ENCODE measurements around the gene BHMT. TPM values are rescaled to one million over a fixed set of nuclear protein-coding genes. Genes with fewer than 3 reads are reported as not detected.

The BHMT gene
- polyA plus RNA-seq (2013, experiment 1 of 4) = 0.67 TPM
- 1.9 TPM for polyA plus RNA-seq (2013, experiment 2 of 4)
- polyA plus RNA-seq (2013, experiment 3 of 4) = 0.53 TPM
- 0.65 TPM for polyA plus RNA-seq (2013, experiment 4 of 4)

GRCh38 chr5:79111387-79111959 lies at the start of gene BHMT:
TSS of gene BHMT (plus strand) at chr5:79111809. CDS start at chr5:79111886, 77 bp downstream.
- H3K27me3 ChIP-seq (ENCODE audit: control insufficient read depth, insufficient read depth, low read length, poor library complexity, severe bottlenecking) = peaks cover 52% of the 10 kb centered on the region
- no peak within 1 kb of the TSS for H3K27ac ChIP-seq (ENCODE audit: insufficient read depth, low read depth, low read length, poor library complexity, severe bottlenecking)
- H3K4me3 ChIP-seq (ENCODE audit: insufficient read depth, low read depth, low read length) = peak within 1 kb of the TSS; percentile 31
- 20 to 21% methylated on average over 32 of the region's 32 CpGs for WGBS, 2 experiments
- H3K4me1 ChIP-seq (ENCODE audit: control insufficient read depth, insufficient read depth, low read length) = no peaks in the 10 kb centered on the region
- no peaks in the 10 kb centered on the region for H3K9me3 ChIP-seq (ENCODE audit: control insufficient read depth, low read length)
- no peaks in the 10 kb centered on the region for H3K36me3 ChIP-seq (ENCODE audit: control insufficient read depth, insufficient read depth, low read length)

DNA sequence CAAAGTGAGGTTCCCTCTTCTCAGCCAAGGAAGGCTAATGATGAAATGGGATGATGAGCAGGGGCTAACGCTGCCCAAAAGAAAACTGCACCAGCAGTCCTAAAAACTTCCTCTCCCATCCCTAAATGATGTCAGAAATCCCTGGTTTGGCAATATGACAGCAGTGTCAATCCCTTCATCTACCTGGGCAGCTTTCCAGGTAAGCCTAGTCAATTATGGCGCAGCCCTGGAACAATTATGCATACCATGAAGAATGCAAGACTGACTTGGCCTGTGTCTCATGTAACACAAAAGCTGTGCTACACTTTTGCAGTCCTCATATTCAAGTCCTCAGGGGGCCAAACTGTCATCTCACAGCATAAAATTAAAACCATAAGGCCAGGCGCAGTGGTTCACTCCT lies 49.2 kb upstream of the BHMT start:
- Histone ChIP-seq H3K9me3 (ENCODE audit: control insufficient read depth, low read length) (no peaks in the 10 kb centered on the region), H3K27me3 (ENCODE audit: control insufficient read depth, insufficient read depth, low read length, poor library complexity, severe bottlenecking) (no peaks in the 10 kb centered on the region), H3K36me3 (ENCODE audit: control insufficient read depth, insufficient read depth, low read length) (no peaks in the 10 kb centered on the region), H3K4me1 (ENCODE audit: control insufficient read depth, insufficient read depth, low read length) (no peaks in the 10 kb centered on the region), H3K27ac (ENCODE audit: insufficient read depth, low read depth, low read length, poor library complexity, severe bottlenecking) (no peak overlapping the region), H3K4me3 (ENCODE audit: insufficient read depth, low read depth, low read length) (no peak overlapping the region)
- 94% methylated on average over 3 of the region's 3 CpGs for WGBS, 2 experiments

DNA sequence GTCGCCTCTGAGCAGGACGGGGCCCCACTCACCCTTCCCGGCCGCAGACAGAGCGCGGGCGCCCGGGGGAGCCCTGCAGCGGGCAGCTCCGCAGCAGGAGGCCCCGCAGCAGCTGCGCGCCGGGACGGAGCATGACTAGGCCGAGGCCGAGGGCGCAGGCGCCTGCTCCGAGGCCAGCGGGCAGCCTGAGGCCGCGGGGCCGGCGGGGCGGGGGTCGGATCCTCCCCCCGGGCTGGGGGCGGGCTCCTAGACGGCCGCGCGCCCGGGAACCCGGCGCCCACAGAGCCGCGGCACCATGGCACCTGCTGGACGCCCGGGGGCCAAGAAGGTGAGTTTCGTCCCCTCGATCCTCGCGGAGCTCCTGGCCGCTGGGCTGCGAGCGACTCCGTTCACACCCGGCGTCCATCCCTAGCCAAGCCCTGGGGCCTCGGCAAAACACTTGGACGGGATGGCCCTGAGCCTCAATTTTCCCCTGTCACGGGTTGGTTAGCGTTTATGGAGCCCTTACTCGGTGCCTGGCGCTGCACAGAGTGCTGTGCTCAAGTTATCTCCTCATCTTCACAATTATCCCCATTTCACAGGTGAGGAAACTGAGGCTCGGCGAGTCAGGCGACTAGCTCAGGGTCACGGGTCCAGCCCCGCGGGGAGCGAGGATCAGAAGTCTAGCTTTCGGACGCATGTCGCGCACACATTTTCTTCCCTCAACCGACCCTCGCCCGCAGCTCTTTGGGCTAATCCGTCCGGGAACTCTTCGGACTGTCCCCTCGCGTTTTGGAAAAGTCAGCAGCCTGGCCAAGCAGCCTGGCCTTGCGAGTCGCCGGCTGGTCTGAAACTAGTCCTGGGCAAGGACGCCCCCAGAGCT lies 41.9 kb upstream of the BHMT start, which contains the start of the genes BHMT2 and DMGDH:
Gene BHMT2, plus strand, starts transcription at position 280 of the 862 bp plus-strand sequence. Its CDS starts 16 bp downstream, at position 296.
Gene DMGDH, minus strand, starts transcription at position 187 of the 862 bp plus-strand sequence. Its CDS starts 54 bp downstream, at position 133.
- Histone ChIP-seq H3K4me1 (ENCODE audit: control insufficient read depth, insufficient read depth, low read length) (no peaks in the 10 kb centered on the region), H3K36me3 (ENCODE audit: control insufficient read depth, insufficient read depth, low read length) (no peaks in the 10 kb centered on the region), H3K9me3 (ENCODE audit: control insufficient read depth, low read length) (no peaks in the 10 kb centered on the region), H3K4me3 (ENCODE audit: insufficient read depth, low read depth, low read length) (no peak within 1 kb of the TSS), H3K27ac (ENCODE audit: insufficient read depth, low read depth, low read length, poor library complexity, severe bottlenecking) (no peak within 1 kb of the TSS), H3K27me3 (ENCODE audit: control insufficient read depth, insufficient read depth, low read length, poor library complexity, severe bottlenecking) (no peaks in the 10 kb centered on the region)
- 96% methylated on average over 79 of the region's 79 CpGs for WGBS, 2 experiments

DNA sequence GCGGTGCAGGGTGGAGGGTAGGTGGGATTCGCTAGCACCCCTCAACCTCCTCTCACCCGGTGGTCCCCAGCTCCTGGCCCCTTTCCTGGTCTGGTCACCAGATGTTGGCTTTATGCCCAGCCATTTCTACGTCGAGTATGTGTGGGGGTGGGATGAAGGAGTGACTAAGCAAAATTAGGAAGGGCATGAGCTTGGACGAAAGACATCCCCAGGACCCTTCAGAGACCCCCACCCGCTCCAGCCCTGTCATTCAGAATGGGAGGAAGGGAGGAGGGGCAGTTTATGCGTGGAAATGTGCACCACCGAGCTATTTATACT lies 41.3 kb upstream of the BHMT start:
- no peaks in the 10 kb centered on the region for H3K4me1 ChIP-seq (ENCODE audit: control insufficient read depth, insufficient read depth, low read length)
- WGBS, 2 experiments = 85 to 87% methylated on average over 9 of the region's 9 CpGs
- H3K36me3 ChIP-seq (ENCODE audit: control insufficient read depth, insufficient read depth, low read length) = no peaks in the 10 kb centered on the region
- no peak overlapping the region for H3K27ac ChIP-seq (ENCODE audit: insufficient read depth, low read depth, low read length, poor library complexity, severe bottlenecking)
- H3K27me3 ChIP-seq (ENCODE audit: control insufficient read depth, insufficient read depth, low read length, poor library complexity, severe bottlenecking) = no peaks in the 10 kb centered on the region
- no peaks in the 10 kb centered on the region for H3K9me3 ChIP-seq (ENCODE audit: control insufficient read depth, low read length)
- H3K4me3 ChIP-seq (ENCODE audit: insufficient read depth, low read depth, low read length) = no peak overlapping the region

- 89 to 93% methylated on average over 6 of the region's 6 CpGs for WGBS, 2 experiments
- H3K4me1 ChIP-seq (ENCODE audit: control insufficient read depth, insufficient read depth, low read length) = no peaks in the 10 kb centered on the region
Observed at GRCh38 chr5:79074641-79075040, 37.0 kb upstream of the BHMT start.

DNA sequence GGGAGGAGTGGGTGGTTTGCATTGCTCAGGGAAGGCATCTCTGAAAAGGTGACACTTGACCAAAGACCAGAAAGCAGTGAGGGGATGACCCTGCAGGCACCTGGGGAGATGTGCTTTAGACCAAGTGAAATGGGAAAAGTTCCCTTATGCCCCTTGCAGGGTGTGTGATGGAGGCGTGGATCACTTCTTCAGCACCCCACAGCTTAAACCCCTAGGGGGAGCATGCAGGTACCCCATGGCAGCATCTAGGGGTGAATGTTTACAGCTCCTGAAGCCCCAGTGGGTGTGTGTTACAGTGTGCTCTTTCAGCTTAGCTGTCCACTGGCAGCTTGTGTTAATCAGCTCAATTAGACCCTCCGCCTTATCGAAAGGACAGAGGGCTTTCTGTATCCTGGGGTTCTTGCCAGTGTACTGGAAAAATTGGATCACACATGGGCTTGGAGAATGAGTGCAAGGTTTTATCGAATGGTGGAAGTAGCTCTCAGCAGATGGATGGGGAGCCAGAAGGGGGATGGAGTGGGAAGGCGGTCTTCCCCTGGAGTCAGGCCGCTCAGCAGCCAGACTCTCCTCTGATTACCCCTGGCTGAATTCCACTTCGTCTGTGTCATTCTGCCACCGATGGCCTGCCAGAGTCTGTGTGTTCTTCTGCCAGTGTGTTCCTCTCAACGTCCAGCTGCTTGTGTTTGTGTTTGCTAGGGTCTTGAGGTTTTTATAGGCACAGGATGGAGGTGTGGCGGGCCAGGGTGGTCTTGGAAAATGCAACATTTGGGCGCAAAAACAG lies 35.8 kb upstream of the BHMT start:
- H3K4me1 ChIP-seq (ENCODE audit: control insufficient read depth, insufficient read depth, low read length) = no peaks in the 10 kb centered on the region
- H3K9me3 ChIP-seq (ENCODE audit: control insufficient read depth, low read length) = no peaks in the 10 kb centered on the region
- H3K4me3 ChIP-seq (ENCODE audit: insufficient read depth, low read depth, low read length) = no peak overlapping the region
- no peaks in the 10 kb centered on the region for H3K27me3 ChIP-seq (ENCODE audit: control insufficient read depth, insufficient read depth, low read length, poor library complexity, severe bottlenecking)
- H3K27ac ChIP-seq (ENCODE audit: insufficient read depth, low read depth, low read length, poor library complexity, severe bottlenecking) = no peak overlapping the region
- 92 to 94% methylated on average over 11 of the region's 11 CpGs for WGBS, 2 experiments
- H3K36me3 ChIP-seq (ENCODE audit: control insufficient read depth, insufficient read depth, low read length) = no peaks in the 10 kb centered on the region

More at GRCh38 chr5:79074641-79075040, 37.0 kb upstream of the BHMT start:
- Histone ChIP-seq H3K27ac (ENCODE audit: insufficient read depth, low read depth, low read length, poor library complexity, severe bottlenecking) (no peak overlapping the region), H3K27me3 (ENCODE audit: control insufficient read depth, insufficient read depth, low read length, poor library complexity, severe bottlenecking) (no peaks in the 10 kb centered on the region), H3K36me3 (ENCODE audit: control insufficient read depth, insufficient read depth, low read length) (no peaks in the 10 kb centered on the region), H3K9me3 (ENCODE audit: control insufficient read depth, low read length) (no peaks in the 10 kb centered on the region), H3K4me3 (ENCODE audit: insufficient read depth, low read depth, low read length) (no peak overlapping the region)

- 93 to 95% methylated on average over 4 of the region's 4 CpGs for WGBS, 2 experiments
- H3K27ac ChIP-seq (ENCODE audit: insufficient read depth, low read depth, low read length, poor library complexity, severe bottlenecking) = no peak overlapping the region
- H3K9me3 ChIP-seq (ENCODE audit: control insufficient read depth, low read length) = no peaks in the 10 kb centered on the region
- no peaks in the 10 kb centered on the region for H3K27me3 ChIP-seq (ENCODE audit: control insufficient read depth, insufficient read depth, low read length, poor library complexity, severe bottlenecking)
- H3K4me3 ChIP-seq (ENCODE audit: insufficient read depth, low read depth, low read length) = no peak overlapping the region
- no peaks in the 10 kb centered on the region for H3K4me1 ChIP-seq (ENCODE audit: control insufficient read depth, insufficient read depth, low read length)
- H3K36me3 ChIP-seq (ENCODE audit: control insufficient read depth, insufficient read depth, low read length) = no peaks in the 10 kb centered on the region
Observed at GRCh38 chr5:79076819-79077218, 34.8 kb upstream of the BHMT start.

DNA sequence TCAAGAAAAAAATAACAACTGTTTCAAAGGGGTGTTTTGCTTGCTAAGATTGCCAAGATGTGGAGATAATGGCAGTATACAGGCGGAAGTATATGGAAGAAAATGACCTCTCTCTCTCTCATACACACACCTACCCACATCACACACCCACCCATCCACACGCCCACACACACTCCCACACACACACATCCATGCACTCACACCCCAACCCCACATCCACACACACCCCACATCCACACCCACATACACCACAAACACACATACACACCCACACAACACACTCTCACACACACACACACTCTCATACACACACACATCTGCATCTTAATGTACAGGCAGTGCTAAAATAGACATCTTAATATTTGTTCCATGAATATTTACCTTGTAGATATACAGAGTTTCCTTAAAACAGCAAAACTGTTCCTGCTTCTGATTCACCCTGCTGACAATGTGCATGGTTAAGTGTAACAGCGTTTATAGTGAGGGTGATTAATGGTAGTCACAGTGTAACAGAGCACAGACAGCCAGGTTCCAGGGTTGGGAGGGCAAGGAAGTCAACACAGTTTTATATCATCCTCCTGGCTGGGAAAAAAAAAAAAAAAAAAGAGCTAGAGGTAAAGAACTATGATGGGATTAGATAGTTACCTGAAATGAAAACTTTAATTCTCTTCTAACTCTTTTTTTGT lies 33.8 kb upstream of the BHMT start:
- Histone ChIP-seq H3K9me3 (ENCODE audit: control insufficient read depth, low read length) (no peaks in the 10 kb centered on the region), H3K27ac (ENCODE audit: insufficient read depth, low read depth, low read length, poor library complexity, severe bottlenecking) (no peak overlapping the region), H3K4me3 (ENCODE audit: insufficient read depth, low read depth, low read length) (no peak overlapping the region), H3K36me3 (ENCODE audit: control insufficient read depth, insufficient read depth, low read length) (no peaks in the 10 kb centered on the region), H3K4me1 (ENCODE audit: control insufficient read depth, insufficient read depth, low read length) (no peaks in the 10 kb centered on the region), H3K27me3 (ENCODE audit: control insufficient read depth, insufficient read depth, low read length, poor library complexity, severe bottlenecking) (no peaks in the 10 kb centered on the region)
- 89 to 90% methylated on average over 3 of the region's 3 CpGs for WGBS, 2 experiments

GRCh38 chr5:79080804-79081203 lies 30.8 kb upstream of the BHMT start:
- Histone ChIP-seq H3K27me3 (ENCODE audit: control insufficient read depth, insufficient read depth, low read length, poor library complexity, severe bottlenecking) (no peaks in the 10 kb centered on the region), H3K4me1 (ENCODE audit: control insufficient read depth, insufficient read depth, low read length) (no peaks in the 10 kb centered on the region), H3K27ac (ENCODE audit: insufficient read depth, low read depth, low read length, poor library complexity, severe bottlenecking) (no peak overlapping the region), H3K36me3 (ENCODE audit: control insufficient read depth, insufficient read depth, low read length) (no peaks in the 10 kb centered on the region), H3K9me3 (ENCODE audit: control insufficient read depth, low read length) (no peaks in the 10 kb centered on the region), H3K4me3 (ENCODE audit: insufficient read depth, low read depth, low read length) (no peak overlapping the region)
- WGBS, 2 experiments = 88% methylated on average over 2 of the region's 2 CpGs
